ENCODE measurements around the gene PLEKHG3. TPM values are rescaled to one million over a fixed set of nuclear protein-coding genes. Genes with fewer than 3 reads are reported as not detected.

Gene PLEKHG3
- total RNA-seq, 1 donor from 2014 or later = 22.0 TPM

DNA sequence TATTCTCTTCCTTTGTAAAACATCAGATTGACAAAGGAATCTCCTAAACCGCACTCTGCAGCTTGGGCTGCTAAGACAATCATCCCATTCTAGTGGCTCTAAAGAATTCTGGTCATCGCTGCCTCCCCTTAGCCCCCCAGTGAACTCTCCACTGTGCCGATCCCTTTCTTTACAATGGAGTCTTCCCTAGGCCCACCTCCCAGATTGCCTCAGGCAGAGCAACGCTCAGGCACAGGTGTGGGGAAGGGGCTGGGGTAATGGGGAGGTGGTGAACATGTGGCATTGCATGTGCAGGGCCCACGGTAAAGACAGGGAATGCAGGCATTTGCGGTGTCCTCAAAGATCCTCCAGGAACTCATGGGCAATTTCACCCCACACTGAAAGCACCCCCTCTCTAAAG, 86.3 kb downstream of the PLEKHG3 start:
- DNase-seq = no peak
- intact Hi-C loops (cut with micrococcal nuclease) = no loop called here
- no peak for ATAC-seq

DNA sequence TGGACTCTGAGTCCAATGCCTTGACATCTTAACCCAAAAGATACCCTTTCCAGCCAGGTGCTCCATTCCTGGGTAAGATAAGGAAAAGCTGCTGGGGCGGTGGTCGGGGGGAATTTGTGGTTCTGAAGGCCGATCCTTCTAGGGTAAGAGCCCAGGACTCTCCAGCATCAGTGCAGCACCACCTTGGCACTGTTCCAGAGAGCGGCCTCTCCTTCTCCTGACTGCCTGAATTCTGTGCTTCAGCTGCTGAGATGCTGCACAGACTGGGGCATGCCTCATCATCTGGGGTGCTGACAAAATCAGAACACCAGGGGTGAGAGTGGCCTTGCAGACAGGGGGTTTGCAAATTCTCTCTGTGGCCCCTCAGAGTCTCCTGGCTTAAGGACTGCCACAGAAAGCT, 88.0 kb downstream of the PLEKHG3 start:
- intact Hi-C loops (cut with micrococcal nuclease) = no loop called here
- DNase-seq (no peak), ATAC-seq (no peak)

DNA sequence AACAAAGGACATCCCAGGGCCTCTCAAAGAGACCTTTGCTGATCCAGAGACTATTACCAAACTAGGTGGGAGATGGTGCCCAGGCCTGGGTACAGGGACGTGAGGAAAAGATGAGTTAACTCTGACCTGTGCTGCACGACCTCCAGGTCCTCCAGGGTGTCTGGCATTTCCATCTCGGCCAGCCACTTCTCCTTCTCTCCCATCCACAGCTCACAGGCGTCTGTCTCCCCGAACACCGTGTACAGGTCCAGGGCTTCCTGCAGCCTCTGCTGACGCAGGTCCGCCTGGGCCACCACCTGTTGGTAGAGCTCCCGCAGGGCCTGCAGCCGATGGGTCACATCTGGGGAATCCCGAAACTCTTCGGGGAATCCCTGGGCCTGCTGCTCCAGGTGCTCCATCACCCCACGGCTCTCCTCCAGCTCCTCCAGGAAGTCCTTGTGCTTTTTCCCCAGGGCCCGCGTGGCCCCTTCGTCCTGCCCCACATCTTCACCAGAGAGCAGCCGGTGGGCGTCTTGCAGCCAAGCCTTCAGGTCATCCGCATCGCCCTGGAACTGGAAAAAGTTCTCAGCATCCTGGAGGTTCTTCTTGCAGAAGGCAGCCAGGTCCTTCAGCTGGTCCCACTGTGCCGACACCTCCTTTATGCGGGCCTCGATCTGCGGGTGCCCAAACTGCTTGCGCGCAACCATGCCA, 88.8 kb downstream of the PLEKHG3 start:
- ATAC-seq (no peak), DNase-seq (no peak)
- intact Hi-C loops (cut with micrococcal nuclease) = no loop called here

DNA sequence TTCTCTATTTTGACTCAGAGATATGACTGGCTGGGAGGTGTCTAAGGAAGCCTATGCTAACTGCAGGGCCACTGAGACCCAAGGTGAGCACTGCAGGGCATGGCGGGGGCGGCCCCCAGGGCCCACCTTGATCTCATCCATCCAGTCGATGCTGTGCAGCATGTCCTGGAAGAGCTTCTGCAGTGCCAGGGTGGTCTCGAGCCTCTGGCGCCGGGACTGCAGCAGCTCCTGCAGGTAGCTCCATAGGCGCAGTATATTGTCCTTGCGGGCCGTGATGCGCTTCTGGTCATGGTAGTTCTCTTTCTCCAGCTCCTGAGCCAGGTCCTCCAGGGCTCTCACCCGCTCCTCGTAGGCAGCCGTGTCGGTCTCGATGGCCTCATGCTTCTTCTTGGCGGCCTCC, 91.0 kb downstream of the PLEKHG3 start:
- intact Hi-C loops (cut with micrococcal nuclease) = no loop called here
- no peak for ATAC-seq
- no peak for DNase-seq

DNA sequence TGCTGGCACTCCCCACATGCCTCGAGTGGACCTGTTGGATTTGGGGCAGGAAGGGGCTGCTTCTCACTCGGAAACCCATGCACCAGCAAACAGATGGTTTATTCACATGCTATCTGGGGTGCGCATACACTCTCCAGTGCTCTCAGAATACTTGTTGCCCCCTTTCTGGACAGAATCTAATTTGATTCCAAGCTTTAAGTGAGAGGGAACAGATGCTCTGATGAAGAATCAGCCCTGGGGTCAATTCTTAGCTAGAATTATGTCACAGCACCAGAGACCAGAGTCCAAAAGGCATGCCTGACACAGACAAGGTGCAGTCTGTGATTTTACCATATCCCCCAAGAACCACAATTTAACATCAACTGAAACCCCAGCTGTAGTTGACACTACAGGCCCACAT, 91.7 kb downstream of the PLEKHG3 start:
- intact Hi-C loops (cut with micrococcal nuclease) = no loop called here
- no peak for DNase-seq
- ATAC-seq = no peak

DNA sequence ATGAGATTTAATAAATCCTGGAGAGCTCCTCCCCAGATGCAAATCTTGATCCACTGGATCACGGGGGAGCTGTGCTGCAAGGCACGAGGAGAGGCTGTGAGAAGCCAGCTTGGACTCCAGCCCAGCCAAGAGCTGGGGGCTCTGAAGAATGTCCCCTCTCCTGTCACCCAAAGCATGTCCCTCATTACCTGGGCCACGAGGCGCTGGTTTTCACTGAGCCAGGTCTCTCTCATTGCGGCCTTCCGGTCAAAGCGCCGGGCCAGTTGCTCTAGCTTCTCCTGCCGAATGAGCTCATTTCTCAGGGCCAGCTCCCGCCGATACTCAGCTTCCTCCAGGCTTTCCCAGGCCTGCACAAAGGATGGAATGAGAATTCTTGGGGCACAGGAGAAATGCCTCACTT, 92.1 kb downstream of the PLEKHG3 start:
- no peak for DNase-seq
- intact Hi-C loops (cut with micrococcal nuclease) = no loop called here
- ATAC-seq = no peak

DNA sequence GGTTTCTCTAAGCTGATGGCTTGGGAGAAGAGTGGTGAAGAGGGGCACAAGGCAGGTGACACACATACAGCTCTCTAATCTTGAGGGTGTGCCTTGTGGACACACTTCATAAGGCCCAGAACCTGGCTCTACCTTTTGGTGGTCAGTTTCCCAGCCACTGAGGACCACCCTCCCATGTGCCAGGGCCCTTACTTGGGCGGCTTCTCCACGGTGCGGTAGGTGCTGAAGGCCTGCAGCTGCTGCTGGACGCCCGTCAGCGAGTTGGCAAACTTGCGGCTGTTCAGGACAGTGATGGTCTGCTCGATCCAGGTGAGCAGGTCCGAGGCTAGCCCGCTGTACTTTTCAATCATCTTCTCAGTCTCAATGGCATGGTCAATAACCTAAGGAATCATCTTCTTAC, 95.3 kb downstream of the PLEKHG3 start:
- no peak for DNase-seq
- intact Hi-C loops (cut with micrococcal nuclease) = no loop called here
- ATAC-seq = no peak

Small RNA genes lying within 50 kb of the gene (microRNA-seq; reads per million reads assigned to microRNA genes)
- gene MIR7855 (ENCODE audit: borderline number of aligned reads) = not detected

Other genes with a start within 250 kb of the PLEKHG3 start
- 0.30 TPM for gene AKAP5, start 238.9 kb upstream of the PLEKHG3 start, total RNA-seq
- 17.1 TPM for gene ZBTB25, start 200.6 kb upstream of the PLEKHG3 start, total RNA-seq
- gene ZBTB1, start 199.7 kb upstream of the PLEKHG3 start, total RNA-seq = 23.7 TPM
- gene HSPA2, start 163.7 kb upstream of the PLEKHG3 start, total RNA-seq = 13.8 TPM
- gene PPP1R36, start 154.5 kb upstream of the PLEKHG3 start, total RNA-seq = not detected
- gene SPTB, start 175.5 kb downstream of the PLEKHG3 start, total RNA-seq = 93.1 TPM
- gene CHURC1, start 210.0 kb downstream of the PLEKHG3 start, total RNA-seq = 91.3 TPM
- gene GPX2, start 238.3 kb downstream of the PLEKHG3 start, total RNA-seq = not detected

Data from left ventricle myocardium superior (tissue), 1 donor.